SK-N-SH treated with all-trans-retinoic acid at 6 μM for 48 hours (cell line): Measurements from ENCODE around the gene AHI1.

Experiments used
- ATAC-seq: fragments of 200-7000 bp; cut with Tn5 transposase; 3 replicates; pipeline ENCODE4 v1.9.1; 2020; ENCODE audit warnings: mild to moderate bottlenecking, moderate library complexity
- BACH2 ChIP-seq: fragments of 250-450 bp; sonication (Bioruptor Pico); IDR thresholded peaks from 2 replicates; pipeline ENCODE4 v1.9.0; 2021; ENCODE audit warnings: mild to moderate bottlenecking, borderline replicate concordance
- CSDC2 ChIP-seq: fragments of 250-450 bp; sonication (Bioruptor Pico); IDR thresholded peaks from 2 replicates; pipeline ENCODE4 v1.5.0; 2020; ENCODE audit warnings: mild to moderate bottlenecking, moderate library complexity
- ISL1 ChIP-seq: fragments of 250-450 bp; sonication (Bioruptor Pico); IDR thresholded peaks from 2 replicates; pipeline ENCODE4 v2.1.2; 2022; ENCODE audit warnings: mild to moderate bottlenecking, moderate library complexity
- OSR1 ChIP-seq: fragments of 250-450 bp; sonication (Bioruptor Pico); IDR thresholded peaks from 2 replicates; pipeline ENCODE4 v1.8.0; 2022; ENCODE audit warnings: moderate library complexity, mild to moderate bottlenecking, inconsistent platforms
- PPARA ChIP-seq: fragments of 250-450 bp; sonication (Bioruptor Pico); IDR thresholded peaks from 2 replicates; pipeline ENCODE4 v1.5.0; 2020; ENCODE audit warnings: mild to moderate bottlenecking, borderline replicate concordance
- RARB ChIP-seq: fragments of 250-450 bp; sonication (Bioruptor Pico); IDR thresholded peaks from 2 replicates; pipeline ENCODE4 v1.8.0; 2021; ENCODE audit warnings: mild to moderate bottlenecking, moderate library complexity
- SNAI2 ChIP-seq: fragments of 250-450 bp; sonication (Bioruptor Pico); IDR thresholded peaks from 2 replicates; pipeline ENCODE4 v1.5.0; 2020; ENCODE audit warnings: mild to moderate bottlenecking, moderate library complexity
- TCF4 ChIP-seq: fragments of 250-450 bp; sonication (Bioruptor Pico); IDR thresholded peaks from 2 replicates; pipeline ENCODE4 v1.8.0; 2021; ENCODE audit warnings: mild to moderate bottlenecking, moderate library complexity, borderline replicate concordance
- TOX ChIP-seq: fragments of 250-450 bp; sonication (Bioruptor Pico); IDR thresholded peaks from 2 replicates; pipeline ENCODE4 v1.8.0; 2021; ENCODE audit warnings: mild to moderate bottlenecking, moderate library complexity, borderline replicate concordance
- ZC3H10 ChIP-seq: fragments of 250-450 bp; sonication (Bioruptor Pico); IDR thresholded peaks from 2 replicates; pipeline ENCODE4 v1.5.1; 2021; ENCODE audit warnings: mild to moderate bottlenecking, moderate library complexity
- ZFP3 ChIP-seq: fragments of 250-450 bp; sonication (Bioruptor Pico); IDR thresholded peaks from 2 replicates; pipeline ENCODE4 v1.5.0; 2020; ENCODE audit warnings: mild to moderate bottlenecking, moderate library complexity
- ZNF70 ChIP-seq: fragments of 450-650 bp; formaldehyde crosslinking; IDR thresholded peaks from 2 replicates; pipeline ENCODE4 v1.5.0; 2020; ENCODE audit warnings: mild to moderate bottlenecking, moderate library complexity
- ZNF8 ChIP-seq: fragments of 450-650 bp; formaldehyde crosslinking; IDR thresholded peaks from 2 replicates; pipeline ENCODE4 v1.5.0; 2020; ENCODE audit warnings: mild to moderate bottlenecking, moderate library complexity
- TF ChIP-seq, protein P1 (sequence below): fragments of 250-450 bp; sonication (Bioruptor Pico); IDR thresholded peaks from 2 replicates; pipeline ENCODE4 v1.8.0; 2021; ENCODE audit warnings: low read depth, mild to moderate bottlenecking, moderate library complexity, borderline replicate concordance
- TF ChIP-seq, protein P2 (sequence below): fragments of 250-450 bp; sonication (Bioruptor Pico); IDR thresholded peaks from 2 replicates; pipeline ENCODE4 v1.8.0; 2020; ENCODE audit warnings: mild to moderate bottlenecking, moderate library complexity, borderline replicate concordance
- TF ChIP-seq, protein P3 (sequence below): fragments of 250-450 bp; sonication (Bioruptor Pico); IDR thresholded peaks from 2 replicates; pipeline ENCODE4 v1.5.1; 2020; ENCODE audit warnings: low read depth, mild to moderate bottlenecking, moderate library complexity
- TF ChIP-seq, protein P4 (sequence below): fragments of 250-450 bp; sonication (Bioruptor Pico); IDR thresholded peaks from 2 replicates; pipeline ENCODE4 v1.5.0; 2020; ENCODE audit warnings: mild to moderate bottlenecking, moderate library complexity
- TF ChIP-seq, protein P5 (sequence below): fragments of 250-450 bp; sonication (Bioruptor Pico); IDR thresholded peaks from 2 replicates; pipeline ENCODE4 v1.5.1; 2021; ENCODE audit warnings: mild to moderate bottlenecking, moderate library complexity

Gene AHI1

DNA sequence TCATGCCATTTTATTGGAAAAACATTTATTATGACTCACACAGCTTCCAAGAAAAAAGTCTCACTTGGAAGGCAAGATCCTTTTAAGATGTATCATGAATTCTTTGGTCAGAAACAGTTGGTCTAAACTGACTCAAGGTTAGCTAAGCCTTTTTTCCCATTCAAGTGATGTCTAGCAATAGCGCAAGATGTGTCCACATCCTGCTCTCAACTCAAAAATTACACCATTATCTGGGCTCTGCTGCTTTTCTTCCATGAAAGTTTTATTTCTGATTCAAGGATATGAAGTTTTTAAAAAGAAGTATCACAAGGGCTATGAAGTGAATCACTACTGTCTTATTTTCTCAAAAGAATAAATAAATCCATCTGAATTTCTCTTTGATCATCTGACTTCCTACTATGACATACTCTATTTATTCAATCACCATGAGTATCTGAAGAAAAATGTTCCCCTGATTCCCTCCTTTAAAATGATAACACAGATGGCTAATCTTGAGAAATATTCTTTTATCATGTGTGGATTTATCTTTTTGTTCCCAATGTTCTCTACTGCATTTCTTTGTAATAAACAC lies 139.2 kb downstream of the AHI1 start (continued):
- TF ChIP-seq, protein P1, sequence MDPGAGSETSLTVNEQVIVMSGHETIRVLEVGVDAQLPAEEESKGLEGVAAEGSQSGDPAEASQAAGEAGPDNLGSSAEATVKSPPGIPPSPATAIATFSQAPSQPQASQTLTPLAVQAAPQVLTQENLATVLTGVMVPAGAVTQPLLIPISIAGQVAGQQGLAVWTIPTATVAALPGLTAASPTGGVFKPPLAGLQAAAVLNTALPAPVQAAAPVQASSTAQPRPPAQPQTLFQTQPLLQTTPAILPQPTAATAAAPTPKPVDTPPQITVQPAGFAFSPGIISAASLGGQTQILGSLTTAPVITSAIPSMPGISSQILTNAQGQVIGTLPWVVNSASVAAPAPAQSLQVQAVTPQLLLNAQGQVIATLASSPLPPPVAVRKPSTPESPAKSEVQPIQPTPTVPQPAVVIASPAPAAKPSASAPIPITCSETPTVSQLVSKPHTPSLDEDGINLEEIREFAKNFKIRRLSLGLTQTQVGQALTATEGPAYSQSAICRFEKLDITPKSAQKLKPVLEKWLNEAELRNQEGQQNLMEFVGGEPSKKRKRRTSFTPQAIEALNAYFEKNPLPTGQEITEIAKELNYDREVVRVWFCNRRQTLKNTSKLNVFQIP (CRISPR knock-in tag): no peak
- TF ChIP-seq ZNF70 (CRISPR knock-in tag): no peak
- TF ChIP-seq TCF4 (CRISPR knock-in tag): no peak

DNA sequence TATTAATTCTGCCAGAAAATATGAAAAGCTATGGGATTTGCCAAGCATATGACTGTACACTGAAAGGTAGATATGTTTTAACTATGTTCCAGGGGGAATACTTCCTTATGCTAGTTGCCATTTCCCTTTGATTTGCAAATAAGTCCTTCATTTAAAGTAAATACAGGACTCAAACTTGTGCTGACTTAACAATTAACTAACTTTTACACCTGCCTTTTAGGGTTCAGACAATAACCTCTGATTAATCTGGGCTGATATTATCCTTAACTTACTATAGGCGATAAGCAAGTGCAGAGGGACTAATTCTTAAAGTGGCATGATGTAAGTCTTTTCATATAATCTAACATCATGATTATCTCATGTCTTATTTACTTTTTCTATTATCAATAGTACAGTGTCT lies 143.1 kb downstream of the AHI1 start:
- ATAC-seq: no peak
- TF ChIP-seq ISL1 (CRISPR knock-in tag) (no peak), PPARA (CRISPR knock-in tag) (no peak), SNAI2 (CRISPR knock-in tag) (no peak), RARB (CRISPR knock-in tag) (no peak), TCF4 (CRISPR knock-in tag) (no peak), ZC3H10 (CRISPR knock-in tag) (no peak), ZNF8 (CRISPR knock-in tag) (no peak)
- TF ChIP-seq, protein P2, sequence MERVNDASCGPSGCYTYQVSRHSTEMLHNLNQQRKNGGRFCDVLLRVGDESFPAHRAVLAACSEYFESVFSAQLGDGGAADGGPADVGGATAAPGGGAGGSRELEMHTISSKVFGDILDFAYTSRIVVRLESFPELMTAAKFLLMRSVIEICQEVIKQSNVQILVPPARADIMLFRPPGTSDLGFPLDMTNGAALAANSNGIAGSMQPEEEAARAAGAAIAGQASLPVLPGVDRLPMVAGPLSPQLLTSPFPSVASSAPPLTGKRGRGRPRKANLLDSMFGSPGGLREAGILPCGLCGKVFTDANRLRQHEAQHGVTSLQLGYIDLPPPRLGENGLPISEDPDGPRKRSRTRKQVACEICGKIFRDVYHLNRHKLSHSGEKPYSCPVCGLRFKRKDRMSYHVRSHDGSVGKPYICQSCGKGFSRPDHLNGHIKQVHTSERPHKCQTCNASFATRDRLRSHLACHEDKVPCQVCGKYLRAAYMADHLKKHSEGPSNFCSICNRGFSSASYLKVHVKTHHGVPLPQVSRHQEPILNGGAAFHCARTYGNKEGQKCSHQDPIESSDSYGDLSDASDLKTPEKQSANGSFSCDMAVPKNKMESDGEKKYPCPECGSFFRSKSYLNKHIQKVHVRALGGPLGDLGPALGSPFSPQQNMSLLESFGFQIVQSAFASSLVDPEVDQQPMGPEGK (CRISPR knock-in tag): no peak

DNA sequence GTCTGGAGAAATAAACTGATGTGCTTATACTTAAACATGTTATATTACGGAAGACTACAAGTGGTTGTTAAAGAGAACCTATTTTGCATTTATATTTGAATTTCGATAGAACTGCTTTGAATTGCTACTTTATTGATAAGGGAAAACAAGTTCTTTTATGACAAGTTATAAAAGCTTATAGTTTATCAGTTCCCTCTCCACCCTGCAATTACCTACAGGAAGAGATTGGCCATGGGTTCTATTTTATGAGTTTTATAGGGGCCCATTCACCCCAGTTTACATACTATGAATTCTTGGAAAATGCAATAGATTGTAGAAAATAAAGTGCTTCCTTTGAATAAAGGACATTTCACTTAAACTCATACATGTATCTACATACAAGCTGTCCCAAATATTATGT lies 144.4 kb downstream of the AHI1 start:
- TF ChIP-seq, protein P2 (CRISPR knock-in tag): no peak
- ATAC-seq: no peak

DNA sequence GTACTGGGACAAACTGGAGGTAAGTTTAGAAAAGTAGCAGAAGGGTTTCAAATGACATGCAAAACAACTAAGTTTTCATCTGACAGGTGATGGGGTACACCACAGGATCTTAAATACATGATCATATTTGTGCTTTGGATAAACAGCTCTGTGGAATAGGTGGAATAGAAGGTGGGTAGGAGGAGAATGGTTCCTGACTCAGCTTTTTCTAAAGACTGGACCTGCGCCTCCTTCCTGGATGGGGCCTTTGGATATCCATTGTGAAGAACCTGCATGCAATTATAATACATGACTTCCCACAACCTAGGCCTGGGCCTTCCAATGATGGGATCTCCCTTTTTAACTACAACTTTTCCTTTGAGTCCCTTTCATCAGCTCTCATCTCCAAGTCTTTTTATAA lies 145.9 kb downstream of the AHI1 start:
- TF ChIP-seq RARB (CRISPR knock-in tag) (no peak), ISL1 (CRISPR knock-in tag) (no peak), TOX (no peak), BACH2 (no peak), ZNF8 (CRISPR knock-in tag) (no peak), OSR1 (CRISPR knock-in tag) (no peak), CSDC2 (CRISPR knock-in tag) (no peak), ZFP3 (CRISPR knock-in tag) (no peak)
- TF ChIP-seq, protein P3, sequence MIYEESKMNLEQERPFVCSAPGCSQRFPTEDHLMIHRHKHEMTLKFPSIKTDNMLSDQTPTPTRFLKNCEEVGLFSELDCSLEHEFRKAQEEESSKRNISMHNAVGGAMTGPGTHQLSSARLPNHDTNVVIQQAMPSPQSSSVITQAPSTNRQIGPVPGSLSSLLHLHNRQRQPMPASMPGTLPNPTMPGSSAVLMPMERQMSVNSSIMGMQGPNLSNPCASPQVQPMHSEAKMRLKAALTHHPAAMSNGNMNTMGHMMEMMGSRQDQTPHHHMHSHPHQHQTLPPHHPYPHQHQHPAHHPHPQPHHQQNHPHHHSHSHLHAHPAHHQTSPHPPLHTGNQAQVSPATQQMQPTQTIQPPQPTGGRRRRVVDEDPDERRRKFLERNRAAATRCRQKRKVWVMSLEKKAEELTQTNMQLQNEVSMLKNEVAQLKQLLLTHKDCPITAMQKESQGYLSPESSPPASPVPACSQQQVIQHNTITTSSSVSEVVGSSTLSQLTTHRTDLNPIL (CRISPR knock-in tag): no peak
- TF ChIP-seq, protein P4, sequence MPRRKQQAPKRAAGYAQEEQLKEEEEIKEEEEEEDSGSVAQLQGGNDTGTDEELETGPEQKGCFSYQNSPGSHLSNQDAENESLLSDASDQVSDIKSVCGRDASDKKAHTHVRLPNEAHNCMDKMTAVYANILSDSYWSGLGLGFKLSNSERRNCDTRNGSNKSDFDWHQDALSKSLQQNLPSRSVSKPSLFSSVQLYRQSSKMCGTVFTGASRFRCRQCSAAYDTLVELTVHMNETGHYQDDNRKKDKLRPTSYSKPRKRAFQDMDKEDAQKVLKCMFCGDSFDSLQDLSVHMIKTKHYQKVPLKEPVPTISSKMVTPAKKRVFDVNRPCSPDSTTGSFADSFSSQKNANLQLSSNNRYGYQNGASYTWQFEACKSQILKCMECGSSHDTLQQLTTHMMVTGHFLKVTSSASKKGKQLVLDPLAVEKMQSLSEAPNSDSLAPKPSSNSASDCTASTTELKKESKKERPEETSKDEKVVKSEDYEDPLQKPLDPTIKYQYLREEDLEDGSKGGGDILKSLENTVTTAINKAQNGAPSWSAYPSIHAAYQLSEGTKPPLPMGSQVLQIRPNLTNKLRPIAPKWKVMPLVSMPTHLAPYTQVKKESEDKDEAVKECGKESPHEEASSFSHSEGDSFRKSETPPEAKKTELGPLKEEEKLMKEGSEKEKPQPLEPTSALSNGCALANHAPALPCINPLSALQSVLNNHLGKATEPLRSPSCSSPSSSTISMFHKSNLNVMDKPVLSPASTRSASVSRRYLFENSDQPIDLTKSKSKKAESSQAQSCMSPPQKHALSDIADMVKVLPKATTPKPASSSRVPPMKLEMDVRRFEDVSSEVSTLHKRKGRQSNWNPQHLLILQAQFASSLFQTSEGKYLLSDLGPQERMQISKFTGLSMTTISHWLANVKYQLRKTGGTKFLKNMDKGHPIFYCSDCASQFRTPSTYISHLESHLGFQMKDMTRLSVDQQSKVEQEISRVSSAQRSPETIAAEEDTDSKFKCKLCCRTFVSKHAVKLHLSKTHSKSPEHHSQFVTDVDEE (CRISPR knock-in tag): no peak
- TF ChIP-seq, protein P2 (CRISPR knock-in tag): no peak
- TF ChIP-seq, protein P5, sequence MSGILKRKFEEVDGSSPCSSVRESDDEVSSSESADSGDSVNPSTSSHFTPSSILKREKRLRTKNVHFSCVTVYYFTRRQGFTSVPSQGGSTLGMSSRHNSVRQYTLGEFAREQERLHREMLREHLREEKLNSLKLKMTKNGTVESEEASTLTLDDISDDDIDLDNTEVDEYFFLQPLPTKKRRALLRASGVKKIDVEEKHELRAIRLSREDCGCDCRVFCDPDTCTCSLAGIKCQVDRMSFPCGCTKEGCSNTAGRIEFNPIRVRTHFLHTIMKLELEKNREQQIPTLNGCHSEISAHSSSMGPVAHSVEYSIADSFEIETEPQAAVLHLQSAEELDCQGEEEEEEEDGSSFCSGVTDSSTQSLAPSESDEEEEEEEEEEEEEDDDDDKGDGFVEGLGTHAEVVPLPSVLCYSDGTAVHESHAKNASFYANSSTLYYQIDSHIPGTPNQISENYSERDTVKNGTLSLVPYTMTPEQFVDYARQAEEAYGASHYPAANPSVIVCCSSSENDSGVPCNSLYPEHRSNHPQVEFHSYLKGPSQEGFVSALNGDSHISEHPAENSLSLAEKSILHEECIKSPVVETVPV (CRISPR knock-in tag): no peak
- no peak for ATAC-seq
